ENCODE measurements around the gene TCF3. TPM values are rescaled to one million over a fixed set of nuclear protein-coding genes. Genes with fewer than 3 reads are reported as not detected.

TCF3 gene
- total RNA-seq, 1 experiment from 2014 or later: 208 TPM

- no peak for ATAC-seq
- intact Hi-C loops (cut with micrococcal nuclease): no loop called here
- CTCF ChIA-PET: interaction anchor here (0.7 kb wide), 1 partner anchor 12 kb away, joined by 3 read pairs; no protein-coding TSS in a partner anchor
Observed at GRCh38 chr19:1650650-1651567, 1.5 kb downstream of the TCF3 start.

More at GRCh38 chr19:1650650-1651567, 1.5 kb downstream of the TCF3 start:
- H3K9me3 ChIP-seq (ENCODE audit: control insufficient read depth in 1 of 2, insufficient read depth in 1 of 2, low read depth in 1 of 2, low read length in 2 of 2): no peaks in the 10 kb centered on the region
- no peak for DNase-seq (ENCODE audit: low read depth, low spot score)
- H3K9ac ChIP-seq (ENCODE audit: low read length): peak overlapping the region; percentile 84
- peaks cover 10 to 27% of the 10 kb centered on the region in 2 experiments; a peak in 3 of 4 replicates for H3K36me3 ChIP-seq (ENCODE audit: control insufficient read depth in 1 of 2, insufficient read depth in 2 of 2, low read length in 2 of 2)
- H2AFZ ChIP-seq (ENCODE audit: low read depth, low read length, poor library complexity, severe bottlenecking): no peak overlapping the region
- peak overlapping the region; percentile 82 for H3K27ac ChIP-seq (ENCODE audit: low read depth, low read length)
- ChIA-PET POLR2A (interaction anchor here (1.8 kb wide), 1 partner anchor 97 kb away, joined by 4 read pairs; no protein-coding TSS in a partner anchor), RAD21 (ENCODE audit: low non-redundant PET in 1 of 2, low total read pairs in 2 of 2, uncharacterized antibody in 2 of 2, unreplicated experiment in 2 of 2) (interaction anchor here in 1 of 2 experiments (0.6 kb wide), 1 partner anchor 345 kb away, joined by 5 read pairs; no protein-coding TSS in a partner anchor)
- no peaks in the 10 kb centered on the region for H3K27me3 ChIP-seq (ENCODE audit: insufficient read depth, low read length)
- no peaks in the 10 kb centered on the region for H3K9me2 ChIP-seq (ENCODE audit: insufficient read depth)
- peaks cover 20 to 40% of the 10 kb centered on the region in 2 experiments for H3K4me1 ChIP-seq (ENCODE audit: control insufficient read depth in 1 of 2, insufficient read depth in 2 of 2, low read length in 2 of 2)
- no peaks in the 10 kb centered on the region for H4K20me1 ChIP-seq (ENCODE audit: insufficient read depth)
- H3K79me2 ChIP-seq (ENCODE audit: insufficient read depth, low read length): peaks cover 50% of the 10 kb centered on the region
- peak overlapping the region; percentile 83 for H3K4me2 ChIP-seq (ENCODE audit: low read length)
- TSS peak; percentile 63 for BruUV-seq (replicated peaks)
- no peak for TF ChIP-seq EZH2 (IDR thresholded peaks at IDR 0.05)
- TF ChIP-seq CTCF (IDR thresholded peaks at IDR 0.05 in 2 of 3, conservative IDR thresholded peaks at IDR 0.05 in 1 of 3; ENCODE audit: borderline replicate concordance in 1 of 3, insufficient read depth in 1 of 3, low read depth in 2 of 3, low read length in 2 of 3): 0 out of 6 replicates have a peak, but pooled peaks of 2 of the 3 experiments have one; percentile 3 to 17
- peak overlapping the region; percentile 58 to 83 for H3K4me3 ChIP-seq (replicated peaks in 1 of 2; ENCODE audit: low read depth in 1 of 2, low read length in 2 of 2)

Data from HCT116 (cell line).